ENCODE data around the gene GOLGA1.
"Not testable (repeated sequence)": the region's sequence is repeated elsewhere in the genome, so short reads cannot be mapped to it uniquely, and the experiment has no call there.

The GOLGA1 gene

DNA sequence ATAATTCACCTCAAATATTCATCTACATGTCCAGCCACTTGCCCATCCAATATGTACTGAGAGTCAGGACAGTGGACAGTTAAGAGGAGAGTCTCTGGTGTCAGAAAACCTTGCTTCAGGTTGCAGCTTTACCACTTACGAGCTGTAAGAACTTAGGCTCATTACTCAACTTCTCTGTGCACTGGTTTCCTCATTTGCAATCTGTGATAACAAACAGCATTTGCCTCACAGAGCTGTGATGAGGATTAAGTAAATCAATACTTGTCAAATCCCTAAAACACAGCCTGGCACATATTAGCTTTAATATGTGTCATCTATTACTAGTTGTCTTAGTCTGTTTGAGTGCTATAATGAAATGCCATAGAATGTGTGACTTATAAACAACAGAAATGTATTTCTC lies 8.6 kb downstream of the GOLGA1 start:
- H3K36me3 ChIP-seq, result peaks cover 8% of the 10 kb centered on the region; the same call in 1 of the 2 replicates

DNA sequence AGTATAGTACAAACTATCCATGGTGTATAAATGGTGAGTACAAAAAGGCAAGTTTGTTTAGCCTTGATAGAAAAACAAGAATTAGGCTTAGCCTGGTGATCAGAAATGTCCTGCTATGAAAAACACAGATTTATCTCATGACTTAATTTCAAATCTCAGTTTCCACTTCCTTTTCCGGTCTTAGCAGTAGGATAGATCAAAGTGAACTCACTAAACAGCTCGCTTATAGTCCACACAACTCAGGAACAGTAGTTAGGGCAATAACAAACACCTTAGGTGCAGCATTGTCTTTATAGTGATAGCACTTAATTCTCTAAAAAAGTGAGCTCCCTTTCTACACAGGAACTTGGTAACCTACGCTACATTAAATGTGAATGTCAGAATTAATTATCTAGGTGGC lies 11.4 kb downstream of the GOLGA1 start:
- no peak for DNase-seq
- Histone ChIP-seq H3K9me3 (ENCODE audit: severe bottlenecking) (no peaks in the 10 kb centered on the region), H3K36me3 (peaks cover 12% of the 10 kb centered on the region; the same call in 1 of the 2 replicates), H3K4me3 (ENCODE audit: low read depth, low read length) (no peak overlapping the region), H3K27me3 (ENCODE audit: insufficient read depth, low read depth, severe bottlenecking) (no peaks in the 10 kb centered on the region), H3K27ac (no peak overlapping the region)
- TF ChIP-seq, protein P1, sequence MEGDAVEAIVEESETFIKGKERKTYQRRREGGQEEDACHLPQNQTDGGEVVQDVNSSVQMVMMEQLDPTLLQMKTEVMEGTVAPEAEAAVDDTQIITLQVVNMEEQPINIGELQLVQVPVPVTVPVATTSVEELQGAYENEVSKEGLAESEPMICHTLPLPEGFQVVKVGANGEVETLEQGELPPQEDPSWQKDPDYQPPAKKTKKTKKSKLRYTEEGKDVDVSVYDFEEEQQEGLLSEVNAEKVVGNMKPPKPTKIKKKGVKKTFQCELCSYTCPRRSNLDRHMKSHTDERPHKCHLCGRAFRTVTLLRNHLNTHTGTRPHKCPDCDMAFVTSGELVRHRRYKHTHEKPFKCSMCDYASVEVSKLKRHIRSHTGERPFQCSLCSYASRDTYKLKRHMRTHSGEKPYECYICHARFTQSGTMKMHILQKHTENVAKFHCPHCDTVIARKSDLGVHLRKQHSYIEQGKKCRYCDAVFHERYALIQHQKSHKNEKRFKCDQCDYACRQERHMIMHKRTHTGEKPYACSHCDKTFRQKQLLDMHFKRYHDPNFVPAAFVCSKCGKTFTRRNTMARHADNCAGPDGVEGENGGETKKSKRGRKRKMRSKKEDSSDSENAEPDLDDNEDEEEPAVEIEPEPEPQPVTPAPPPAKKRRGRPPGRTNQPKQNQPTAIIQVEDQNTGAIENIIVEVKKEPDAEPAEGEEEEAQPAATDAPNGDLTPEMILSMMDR (IDR thresholded peaks at IDR 0.05; ENCODE audit: low read depth, low read length), result no peak

More for the DNA sequence above, 8.6 kb downstream of the GOLGA1 start:
- no peaks in the 10 kb centered on the region for H3K9me3 ChIP-seq (ENCODE audit: severe bottlenecking)
- H3K27me3 ChIP-seq (ENCODE audit: insufficient read depth, low read depth, severe bottlenecking), result no peaks in the 10 kb centered on the region
- H3K27ac ChIP-seq, result peak overlapping the region; percentile 12
- TF ChIP-seq, protein P1 (IDR thresholded peaks at IDR 0.05; ENCODE audit: low read depth, low read length), result no peak
- no peak overlapping the region for H3K4me3 ChIP-seq (ENCODE audit: low read depth, low read length)
- DNase-seq, result peak; percentile 31

DNA sequence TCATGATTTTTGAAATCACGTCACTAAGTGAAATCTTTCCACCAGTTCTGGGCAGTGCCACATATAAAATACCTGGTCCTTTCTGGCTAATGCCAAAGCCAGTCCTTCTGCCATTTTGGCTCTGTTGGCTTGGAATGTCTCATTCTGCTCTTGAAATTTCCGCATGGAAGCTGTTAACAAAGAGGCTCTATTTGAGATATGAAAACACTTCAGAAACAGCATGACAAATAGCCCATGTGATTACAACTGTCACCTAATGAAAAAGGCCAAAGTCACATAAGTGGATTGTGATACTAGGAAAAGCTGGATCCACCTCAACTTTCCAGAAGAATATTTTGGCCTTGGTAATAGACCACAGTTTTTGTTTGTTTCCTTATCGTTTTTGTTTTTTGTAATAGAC lies 12.8 kb downstream of the GOLGA1 start:
- peaks cover 12% of the 10 kb centered on the region; the same call in 1 of the 2 replicates for H3K36me3 ChIP-seq
- H3K9me3 ChIP-seq (ENCODE audit: severe bottlenecking), result no peaks in the 10 kb centered on the region
- H3K27ac ChIP-seq, result no peak overlapping the region
- DNase-seq, result no peak
- no peak overlapping the region for H3K4me3 ChIP-seq (ENCODE audit: low read depth, low read length)
- H3K27me3 ChIP-seq (ENCODE audit: insufficient read depth, low read depth, severe bottlenecking), result no peaks in the 10 kb centered on the region
- TF ChIP-seq, protein P1 (IDR thresholded peaks at IDR 0.05; ENCODE audit: low read depth, low read length), result no peak

DNA sequence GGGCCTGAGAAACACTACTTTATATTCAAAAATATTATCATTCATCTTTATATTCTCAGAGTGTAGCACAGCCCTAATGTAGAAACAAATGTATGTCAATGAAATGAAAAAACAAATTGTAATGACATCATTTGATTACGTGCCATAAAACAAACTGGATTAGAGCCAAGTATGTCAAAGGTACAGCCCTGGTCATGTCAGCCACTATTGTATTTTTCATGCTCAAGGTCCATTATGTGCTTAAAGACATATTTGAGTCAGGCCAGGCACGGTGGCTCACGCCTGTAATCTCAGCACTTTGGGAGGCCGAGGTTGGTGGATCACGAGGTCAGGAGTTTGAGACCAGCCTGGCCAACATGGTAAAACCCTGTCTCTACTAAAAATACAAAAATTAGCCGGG lies 20.5 kb downstream of the GOLGA1 start:
- H3K36me3 ChIP-seq; H3K9me3 ChIP-seq (ENCODE audit: severe bottlenecking); H3K27me3 ChIP-seq (ENCODE audit: insufficient read depth, low read depth, severe bottlenecking); H3K27ac ChIP-seq; DNase-seq; H3K4me3 ChIP-seq (ENCODE audit: low read depth, low read length): not testable (repeated sequence)

DNA sequence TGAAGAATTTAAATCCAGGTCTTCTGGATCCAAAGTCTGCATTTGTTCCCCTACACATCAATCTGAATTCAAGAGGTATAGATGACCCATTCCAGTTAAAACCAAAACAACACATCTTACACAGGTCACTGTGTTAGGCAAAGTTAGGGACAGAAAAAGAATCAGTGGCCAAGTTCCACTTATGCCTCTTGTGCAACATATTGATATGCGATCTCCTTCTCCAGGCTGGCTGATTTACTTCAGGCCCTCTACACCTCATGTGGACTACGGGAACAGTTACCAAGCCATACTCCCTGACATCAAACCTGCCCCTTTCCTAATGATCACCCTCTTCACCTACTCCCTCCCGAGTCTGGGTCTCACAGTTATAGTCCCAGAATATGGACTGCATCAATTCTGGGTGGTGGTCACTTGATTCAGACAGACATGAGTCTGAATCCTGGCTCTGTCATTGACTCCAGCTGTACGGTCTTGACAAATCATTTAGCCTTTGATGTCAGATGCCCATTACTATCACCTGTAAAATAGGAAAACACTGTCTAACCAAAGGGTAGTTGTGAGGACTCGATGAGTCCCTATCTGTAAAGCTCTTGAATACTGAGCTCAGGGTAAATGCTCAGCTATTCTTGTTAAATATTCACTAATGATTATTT lies 26.0 kb downstream of the GOLGA1 start:
- Histone ChIP-seq H3K4me3 (ENCODE audit: low read depth, low read length) (no peak overlapping the region), H3K27me3 (ENCODE audit: insufficient read depth, low read depth, severe bottlenecking) (no peaks in the 10 kb centered on the region), H3K27ac (no peak overlapping the region), H3K9me3 (ENCODE audit: severe bottlenecking) (no peaks in the 10 kb centered on the region), H3K36me3 (peaks cover 17% of the 10 kb centered on the region)
- TF ChIP-seq, protein P1 (IDR thresholded peaks at IDR 0.05; ENCODE audit: low read depth, low read length), result no peak
- no peak for DNase-seq

DNA sequence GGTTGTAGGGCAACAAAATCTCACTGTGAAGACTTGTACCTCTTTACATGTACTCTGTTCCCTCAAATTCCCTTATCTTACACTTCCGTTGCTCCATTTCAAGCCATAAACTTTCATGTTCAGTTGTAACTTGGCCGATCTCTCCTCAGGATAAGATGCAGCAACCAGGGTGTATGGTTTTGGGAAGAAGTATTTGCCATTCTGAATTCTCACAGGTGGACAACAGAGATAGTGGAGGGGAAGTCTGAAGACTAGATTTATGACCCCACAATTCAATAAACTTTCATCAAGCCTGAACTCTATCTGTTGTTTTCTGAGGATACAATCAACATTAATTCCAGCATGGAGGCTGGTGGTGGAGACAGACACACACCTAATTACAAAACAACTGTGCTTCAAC lies 27.5 kb downstream of the GOLGA1 start:
- Histone ChIP-seq H3K9me3 (ENCODE audit: severe bottlenecking) (no peaks in the 10 kb centered on the region), H3K27ac (no peak overlapping the region), H3K27me3 (ENCODE audit: insufficient read depth, low read depth, severe bottlenecking) (no peaks in the 10 kb centered on the region), H3K4me3 (ENCODE audit: low read depth, low read length) (no peak overlapping the region), H3K36me3 (peaks cover 15% of the 10 kb centered on the region)
- no peak for DNase-seq
- TF ChIP-seq, protein P1 (IDR thresholded peaks at IDR 0.05; ENCODE audit: low read depth, low read length), result no peak

Data from WERI-Rb-1 (cell line).